H9 (cell line): Measurements from ENCODE around the gene SETD5. TPM values are rescaled to one million over a fixed set of nuclear protein-coding genes. Genes with fewer than 3 reads are reported as not detected.

Experiments
- DNase-seq: peaks from one replicate; pipeline ENCODE4 v3.0.0-alpha.2; 2017
- H2AFZ ChIP-seq: one replicate; pipeline ENCODE4 v1.6.1; 2013; ENCODE audit warnings: mild to moderate bottlenecking, low read length, control low read depth, moderate library complexity
- H2AK5ac ChIP-seq: 2 replicates; pipeline ENCODE4 v1.6.1; 2013; ENCODE audit warnings: low read length, control low read depth, mixed read lengths; ENCODE audit not compliant: insufficient read length
- H2BK120ac ChIP-seq: one replicate; pipeline ENCODE4 v1.6.1; 2013; ENCODE audit warnings: low read depth, mild to moderate bottlenecking, low read length, control low read depth, inconsistent platforms; ENCODE audit not compliant: poor library complexity, severe bottlenecking
- H2BK12ac ChIP-seq: 2 replicates; pipeline ENCODE4 v1.6.1; 2013; ENCODE audit warnings: low read length, control low read depth, mixed read lengths, low read depth; ENCODE audit not compliant: insufficient read length
- H2BK15ac ChIP-seq: 2 replicates; pipeline ENCODE4 v1.6.1; 2013; ENCODE audit warnings: low read depth, low read length, control low read depth
- H2BK20ac ChIP-seq: one replicate; pipeline ENCODE4 v1.6.1; 2013; ENCODE audit warnings: low read depth, mild to moderate bottlenecking, low read length, control low read depth, inconsistent platforms; ENCODE audit not compliant: poor library complexity, severe bottlenecking
- H2BK5ac ChIP-seq: 2 replicates; pipeline ENCODE4 v1.6.1; 2013; ENCODE audit warnings: low read length, control low read depth, mixed read lengths; ENCODE audit not compliant: insufficient read length
- H3K14ac ChIP-seq: 2 replicates; pipeline ENCODE4 v1.6.1; 2013; ENCODE audit warnings: low read length, control low read depth; ENCODE audit not compliant: insufficient read depth
- H3K18ac ChIP-seq: 2 replicates; pipeline ENCODE4 v1.6.1; 2013; ENCODE audit warnings: low read depth, mild to moderate bottlenecking, mixed read lengths, low read length, control low read depth; ENCODE audit not compliant: insufficient read length
- H3K23ac ChIP-seq: 2 replicates; pipeline ENCODE4 v1.6.1; 2013; ENCODE audit warnings: low read length, control low read depth, mixed read lengths, low read depth; ENCODE audit not compliant: insufficient read length
- H3K23me2 ChIP-seq: 2 replicates; pipeline ENCODE4 v1.6.1; 2013; ENCODE audit warnings: low read depth, mild to moderate bottlenecking, mixed read lengths, low read length, control low read depth; ENCODE audit not compliant: insufficient read length, poor library complexity, severe bottlenecking
- H3K27ac ChIP-seq: 2 replicates; pipeline ENCODE4 v1.5.1; 2013; ENCODE audit warnings: low read length, control low read depth, mixed read lengths, low read depth; ENCODE audit not compliant: insufficient read length
- H3K27me3 ChIP-seq: 2 replicates; pipeline ENCODE4 v1.6.1; 2013; ENCODE audit warnings: low read length, control low read depth, inconsistent platforms; ENCODE audit not compliant: insufficient read depth
- H3K4ac ChIP-seq: 2 replicates; pipeline ENCODE4 v1.6.1; 2013; ENCODE audit warnings: low read depth, mild to moderate bottlenecking, control low read depth, inconsistent platforms, low read length, moderate library complexity
- H3K4me1 ChIP-seq: 2 replicates; pipeline ENCODE4 v1.6.1; 2013; ENCODE audit warnings: low read length, control low read depth, inconsistent platforms; ENCODE audit not compliant: insufficient read depth
- H3K4me2 ChIP-seq: 2 replicates; pipeline ENCODE4 v1.6.1; 2013; ENCODE audit warnings: low read length, control low read depth, mixed read lengths; ENCODE audit not compliant: insufficient read length, insufficient read depth
- H3K56ac ChIP-seq: 2 replicates; pipeline ENCODE4 v1.6.1; 2013; ENCODE audit warnings: low read depth, mild to moderate bottlenecking, mixed read lengths, low read length, control low read depth; ENCODE audit not compliant: insufficient read length
- H3K79me1 ChIP-seq: 2 replicates; pipeline ENCODE4 v1.6.1; 2013; ENCODE audit warnings: low read depth, mild to moderate bottlenecking, moderate library complexity, low read length, control low read depth, inconsistent platforms; ENCODE audit not compliant: insufficient read depth, poor library complexity, severe bottlenecking
- H3K79me2 ChIP-seq: 2 replicates; pipeline ENCODE4 v1.6.1; 2013; ENCODE audit warnings: low read length, control low read depth, inconsistent platforms; ENCODE audit not compliant: insufficient read depth
- H3K9ac ChIP-seq: 2 replicates; pipeline ENCODE4 v1.6.1; 2013; ENCODE audit warnings: low read length, control low read depth, mixed read lengths; ENCODE audit not compliant: insufficient read length; ENCODE audit errors: extremely low read depth
- H3K9me3 ChIP-seq: one replicate; pipeline ENCODE4 v1.6.1; 2013; ENCODE audit warnings: low read depth, low read length, inconsistent platforms; ENCODE audit not compliant: control insufficient read depth
- H3T11ph ChIP-seq: one replicate; pipeline ENCODE4 v1.6.1; 2013; ENCODE audit warnings: mild to moderate bottlenecking, low read length, control low read depth, inconsistent platforms
- H4K20me1 ChIP-seq: one replicate; pipeline ENCODE4 v1.6.1; 2013; ENCODE audit not compliant: control insufficient read depth, insufficient read length, insufficient read depth
- H4K5ac ChIP-seq: 2 replicates; pipeline ENCODE4 v1.6.1; 2013; ENCODE audit warnings: low read depth, mild to moderate bottlenecking, mixed read lengths, low read length, control low read depth; ENCODE audit not compliant: insufficient read length
- H4K8ac ChIP-seq: replicated peaks from 2 replicates; pipeline ENCODE4 v1.6.1; 2013; ENCODE audit warnings: low read length, control low read depth, mixed read lengths, low read depth; ENCODE audit not compliant: insufficient read length
- H4K91ac ChIP-seq: 2 replicates; pipeline ENCODE4 v1.6.1; 2013; ENCODE audit warnings: low read depth, mild to moderate bottlenecking, moderate library complexity, mixed read lengths, low read length, control low read depth; ENCODE audit not compliant: insufficient read length
- H3K27ac Mint-ChIP-seq, 3 experiments: 2 replicates in 2 of 3; 3 replicates in 1 of 3; pipeline ENCODE4 v1.8.0; 2020 to 2021; ENCODE audit warnings: mixed read lengths in 3 of 3, mild to moderate bottlenecking in 1 of 3, moderate library complexity in 1 of 3
- H3K27me3 Mint-ChIP-seq: 2 replicates; pipeline ENCODE4 v1.8.0; 2021; ENCODE audit warnings: low read depth, mild to moderate bottlenecking, moderate library complexity, mixed read lengths
- H3K36me3 Mint-ChIP-seq, 3 experiments: 2 replicates in 2 of 3; 3 replicates in 1 of 3; pipeline ENCODE4 v1.8.0; 2020 to 2021; ENCODE audit warnings: low read depth in 3 of 3, mixed read lengths in 3 of 3; ENCODE audit not compliant: insufficient read depth in 1 of 3
- H3K4me1 Mint-ChIP-seq, 2 experiments: 2 replicates each; pipeline ENCODE4 v1.8.0; 2020; ENCODE audit warnings: mixed read lengths in 2 of 2
- H3K4me3 Mint-ChIP-seq, 2 experiments: 2 replicates in 1 of 2; 3 replicates in 1 of 2; pipeline ENCODE4 v1.8.0; 2020 to 2021; ENCODE audit warnings: mild to moderate bottlenecking in 2 of 2, mixed read lengths in 2 of 2, moderate library complexity in 1 of 2
- H3K9me3 Mint-ChIP-seq, 2 experiments: 2 replicates in 1 of 2; 3 replicates in 1 of 2; pipeline ENCODE4 v1.8.0; 2020; ENCODE audit warnings: mild to moderate bottlenecking in 2 of 2, mixed read lengths in 2 of 2, moderate library complexity in 1 of 2
- WGBS: extraction: QIAGEN DNeasy Blood & Tissue Kit; methylation state at CpG from one replicate; pipeline ENCODE4 v1.1.7; 2013; ENCODE audit warnings: missing lambda C conversion rate, low lambda C conversion rate, mixed read lengths; ENCODE audit not compliant: insufficient read length; ENCODE audit errors: extremely low coverage; 5-methylcytosine and 5-hydroxymethylcytosine counted together
- total RNA-seq: library from RNA; stranded (reverse); gene quantifications from 2 replicates; pipeline ENCODE4 v1.2.1, GENCODE V29; 2021
- TF ChIP-seq, protein P1 (sequence below): fragments of 200-600 bp; sonication (generic); conservative IDR thresholded peaks from 3 replicates; pipeline ENCODE4 v1.8.0; 2021; ENCODE audit warnings: antibody characterized with exemption, mild to moderate bottlenecking

Gene SETD5
- total RNA-seq, 1 experiment from 2014 or later: 207 TPM

DNA sequence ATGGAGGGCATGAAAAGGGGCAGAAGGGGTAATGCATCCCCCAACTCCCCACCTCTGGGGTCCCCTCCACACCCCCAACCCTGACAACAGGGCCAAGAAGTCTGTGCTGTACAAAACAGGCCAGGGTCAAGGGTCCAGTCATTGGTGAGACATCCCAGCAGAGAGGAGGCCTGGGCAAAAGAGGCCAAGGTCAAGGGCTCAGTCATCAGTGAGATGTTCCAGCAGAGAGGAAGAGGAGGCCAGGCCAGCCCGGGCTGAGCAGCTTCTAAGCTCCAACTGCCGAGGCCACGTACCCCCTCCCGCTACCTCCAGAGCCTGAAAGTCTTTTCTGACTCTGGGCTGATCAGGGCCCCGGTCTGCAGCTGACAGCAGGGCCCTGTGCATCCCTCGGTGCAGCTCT lies 103.8 kb downstream of the SETD5 start:
- H3K79me1 ChIP-seq: no peaks in the 10 kb centered on the region
- peaks cover 47% of the 10 kb centered on the region for H3K27me3 Mint-ChIP-seq
- no peak for DNase-seq
- H3T11ph ChIP-seq: no peak overlapping the region
- no peak overlapping the region for H3K4me2 ChIP-seq
- H2AK5ac ChIP-seq: no peak overlapping the region
- H4K91ac ChIP-seq: no peak overlapping the region
- H3K56ac ChIP-seq: no peak overlapping the region
- H4K5ac ChIP-seq: no peak overlapping the region
- no peak overlapping the region for H3K27ac ChIP-seq
- H3K27me3 ChIP-seq: no peaks in the 10 kb centered on the region; the same call in 1 of the 2 replicates
- H3K9me3 Mint-ChIP-seq: no peaks in the 10 kb centered on the region; a peak in 1 of 5 replicates
- no peak overlapping the region; a peak in 1 of 7 replicates for H3K27ac Mint-ChIP-seq
- H3K79me2 ChIP-seq: no peaks in the 10 kb centered on the region
- WGBS: no CpG with 5 or more reads among the region's 6 CpGs
- H3K14ac ChIP-seq: no peak overlapping the region
- no peak overlapping the region for H3K4ac ChIP-seq
- peaks cover 13 to 14% of the 10 kb centered on the region in 2 experiments for H3K4me1 Mint-ChIP-seq
- no peak overlapping the region for H2BK15ac ChIP-seq
- no peak overlapping the region for H2BK12ac ChIP-seq
- H3K9ac ChIP-seq: no peak overlapping the region
- no peaks in the 10 kb centered on the region for H3K9me3 ChIP-seq
- no peak overlapping the region for H2BK20ac ChIP-seq
- no peak overlapping the region for H3K18ac ChIP-seq
- TF ChIP-seq, protein P1, sequence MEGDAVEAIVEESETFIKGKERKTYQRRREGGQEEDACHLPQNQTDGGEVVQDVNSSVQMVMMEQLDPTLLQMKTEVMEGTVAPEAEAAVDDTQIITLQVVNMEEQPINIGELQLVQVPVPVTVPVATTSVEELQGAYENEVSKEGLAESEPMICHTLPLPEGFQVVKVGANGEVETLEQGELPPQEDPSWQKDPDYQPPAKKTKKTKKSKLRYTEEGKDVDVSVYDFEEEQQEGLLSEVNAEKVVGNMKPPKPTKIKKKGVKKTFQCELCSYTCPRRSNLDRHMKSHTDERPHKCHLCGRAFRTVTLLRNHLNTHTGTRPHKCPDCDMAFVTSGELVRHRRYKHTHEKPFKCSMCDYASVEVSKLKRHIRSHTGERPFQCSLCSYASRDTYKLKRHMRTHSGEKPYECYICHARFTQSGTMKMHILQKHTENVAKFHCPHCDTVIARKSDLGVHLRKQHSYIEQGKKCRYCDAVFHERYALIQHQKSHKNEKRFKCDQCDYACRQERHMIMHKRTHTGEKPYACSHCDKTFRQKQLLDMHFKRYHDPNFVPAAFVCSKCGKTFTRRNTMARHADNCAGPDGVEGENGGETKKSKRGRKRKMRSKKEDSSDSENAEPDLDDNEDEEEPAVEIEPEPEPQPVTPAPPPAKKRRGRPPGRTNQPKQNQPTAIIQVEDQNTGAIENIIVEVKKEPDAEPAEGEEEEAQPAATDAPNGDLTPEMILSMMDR: no peak
- no peak overlapping the region for H4K8ac ChIP-seq
- no peak overlapping the region for H3K23ac ChIP-seq
- H3K4me3 Mint-ChIP-seq: no peak overlapping the region
- no peaks in the 10 kb centered on the region for H4K20me1 ChIP-seq
- no peak overlapping the region for H2BK5ac ChIP-seq
- no peak overlapping the region for H2AFZ ChIP-seq
- H2BK120ac ChIP-seq: no peak overlapping the region
- H3K4me1 ChIP-seq: no peaks in the 10 kb centered on the region
- H3K36me3 Mint-ChIP-seq: no peaks in the 10 kb centered on the region; a peak in 1 of 7 replicates
- H3K23me2 ChIP-seq: peaks cover 7% of the 10 kb centered on the region
